Forelimb muscle (tissue), 1 donor: ENCODE measurements around the gene TARBP1. TPM values are rescaled to one million over a fixed set of nuclear protein-coding genes. Genes with fewer than 3 reads are reported as not detected.

Experiments
- DNase-seq: peaks from one replicate; pipeline ENCODE4 v3.0.0-alpha.2; 2013; ENCODE audit warnings: low read depth
- polyA plus RNA-seq: library from polyadenylated mRNA; unstranded; fragments of 120-200 nt; gene quantifications from one replicate; pipeline ENCODE4 v1.2.1, GENCODE V29; 2013; ENCODE audit not compliant: insufficient read length

TARBP1 gene
- polyA plus RNA-seq, 1 donor: 32.1 TPM

DNA sequence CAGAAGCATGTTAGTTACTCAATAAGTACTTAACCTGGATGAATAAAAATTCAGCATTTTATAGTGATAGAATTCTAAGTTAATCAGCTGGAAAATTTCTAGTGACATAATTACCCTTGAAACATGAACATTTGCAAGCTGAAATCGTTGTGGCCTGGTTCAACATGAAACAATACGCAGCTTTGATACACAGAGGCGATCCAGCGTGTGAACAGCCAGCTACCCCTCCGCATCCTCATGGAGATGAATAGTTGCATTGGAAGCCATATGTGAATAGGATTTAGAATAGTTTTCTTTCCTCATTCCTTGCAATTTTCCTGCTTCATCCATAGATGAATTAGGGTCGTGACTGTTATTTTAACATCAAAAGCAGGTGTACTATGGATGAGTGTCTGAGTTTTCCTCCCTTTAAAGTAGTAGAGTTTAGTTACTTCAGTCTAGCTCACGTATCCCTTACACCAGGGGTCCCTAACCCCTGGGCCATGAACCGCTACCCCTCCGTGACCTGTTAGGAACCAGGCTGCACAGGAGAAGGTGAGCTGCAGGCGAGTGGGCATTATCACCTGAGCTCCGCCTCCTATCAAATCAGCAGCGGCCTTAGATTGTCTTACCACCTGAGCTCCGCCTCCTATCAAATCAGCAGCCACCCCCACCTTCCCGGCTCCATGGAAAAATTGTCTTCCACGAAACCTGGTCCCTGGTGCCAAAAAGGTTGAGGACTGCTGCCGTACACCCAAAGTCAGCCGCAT is 6.2 kb upstream of the TARBP1 start:
- DNase-seq: no peak

DNA sequence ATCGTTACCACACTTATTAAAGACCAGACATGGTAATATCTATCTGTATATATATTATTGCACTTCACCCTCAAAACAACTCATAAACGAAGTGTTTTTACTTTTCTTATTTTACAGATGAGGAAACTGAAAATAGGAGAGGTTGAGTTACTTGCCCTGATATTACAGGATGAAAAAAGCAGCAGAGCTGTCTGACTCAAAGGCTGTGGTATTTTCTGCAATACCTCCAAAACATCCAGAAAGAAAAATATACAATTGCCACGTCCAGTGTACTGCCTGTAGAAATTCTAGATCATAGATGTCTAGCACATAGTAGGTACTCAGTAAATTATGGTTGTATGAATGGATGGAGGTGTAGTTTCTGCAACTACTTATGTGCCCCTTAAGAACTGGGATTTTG is 5.2 kb upstream of the TARBP1 start:
- no peak for DNase-seq

GRCh38 chr1:234481771-234482170 is 2.8 kb upstream of the TARBP1 start:
- no peak for DNase-seq

- DNase-seq: no peak
Measured at GRCh38 chr1:234479866-234480265, 887 bp upstream of the TARBP1 start.

DNA sequence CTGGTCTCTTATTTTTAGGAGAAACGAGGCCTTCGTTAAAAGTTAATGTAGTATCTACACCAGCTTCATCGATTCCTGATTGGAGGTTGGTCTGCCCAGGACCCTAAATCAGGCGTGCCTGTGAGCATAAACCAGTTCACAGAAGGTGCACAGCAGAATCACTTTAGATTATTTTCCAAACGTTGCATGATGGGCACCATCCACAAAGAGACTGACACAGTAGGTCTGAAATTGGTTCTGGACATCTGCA is 256 bp upstream of the TARBP1 start:
- DNase-seq: no peak

DNA sequence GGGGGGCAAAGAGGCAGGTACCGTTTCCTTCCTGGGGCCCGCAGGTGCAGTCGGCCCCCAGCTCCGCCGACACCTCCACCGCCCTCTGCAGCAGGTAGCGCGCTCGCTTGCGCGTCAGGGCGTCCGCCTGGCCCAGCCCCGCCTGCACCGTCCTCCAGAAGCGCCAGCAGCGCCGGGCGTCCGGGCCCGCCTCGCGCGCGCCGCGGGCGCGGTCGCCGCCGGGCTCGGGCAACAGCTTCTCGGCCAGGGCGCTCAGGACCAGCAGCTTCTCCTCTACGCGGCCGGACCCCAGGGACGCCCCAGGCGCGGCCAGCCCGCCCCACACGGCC is 863 bp downstream of the TARBP1 start:
- no peak for DNase-seq

GRCh38 chr1:234477386-234478151 is 1.4 kb downstream of the TARBP1 start:
- no peak for DNase-seq

DNA sequence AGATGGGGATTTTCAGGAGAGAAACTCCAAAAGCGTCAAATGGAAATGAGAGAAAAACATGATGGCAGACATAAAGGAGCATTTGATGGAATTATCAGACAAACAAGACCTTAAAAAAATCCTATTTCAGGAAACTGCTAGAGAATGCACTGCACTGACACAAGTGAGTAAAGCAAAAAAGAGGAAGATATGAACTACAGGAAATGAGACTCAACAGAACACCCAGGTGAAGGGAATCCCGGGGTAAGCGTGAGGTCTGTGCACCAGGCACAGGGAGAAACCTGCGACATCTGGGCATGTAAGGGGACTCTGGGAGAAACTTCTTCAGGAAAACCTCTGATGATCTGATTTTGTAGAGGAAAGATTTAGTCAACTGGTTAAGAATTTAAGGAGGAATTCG is 2.8 kb downstream of the TARBP1 start:
- DNase-seq: no peak

- DNase-seq: no peak
Measured at GRCh38 chr1:234475167-234475793, 3.7 kb downstream of the TARBP1 start.

- no peak for DNase-seq
Measured at GRCh38 chr1:234474375-234474774, 4.6 kb downstream of the TARBP1 start.

GRCh38 chr1:234473118-234473517 is 5.9 kb downstream of the TARBP1 start:
- no peak for DNase-seq

- no peak for DNase-seq
Measured at GRCh38 chr1:234469376-234469775, 9.6 kb downstream of the TARBP1 start.

GRCh38 chr1:234468580-234468979 is 10.4 kb downstream of the TARBP1 start:
- no peak for DNase-seq

GRCh38 chr1:234467821-234468220 is 11.2 kb downstream of the TARBP1 start:
- DNase-seq: no peak

DNA sequence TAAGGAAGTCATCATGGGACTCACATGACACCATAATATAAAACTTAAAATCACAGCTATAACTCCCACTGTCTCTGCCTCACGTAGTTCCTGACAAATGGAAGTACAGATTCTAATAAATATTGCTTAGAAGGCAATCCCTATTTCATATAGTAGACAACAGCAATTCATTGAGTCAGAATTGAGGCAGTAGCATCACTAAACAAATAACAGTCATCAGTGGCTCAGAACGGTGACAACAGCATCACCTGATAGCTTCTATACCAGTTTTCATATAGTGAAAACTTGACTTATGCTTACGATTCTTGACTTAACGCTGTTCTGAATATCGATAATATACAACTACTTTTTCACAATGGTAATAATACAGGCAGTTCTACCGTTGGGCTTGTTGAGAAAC is 12.0 kb downstream of the TARBP1 start:
- DNase-seq: no peak

GRCh38 chr1:234463749-234464148 is 15.2 kb downstream of the TARBP1 start:
- DNase-seq: no peak

- no peak for DNase-seq
Measured at GRCh38 chr1:234460652-234461051, 18.3 kb downstream of the TARBP1 start.

GRCh38 chr1:234458352-234459017 is 20.5 kb downstream of the TARBP1 start:
- no peak for DNase-seq

DNA sequence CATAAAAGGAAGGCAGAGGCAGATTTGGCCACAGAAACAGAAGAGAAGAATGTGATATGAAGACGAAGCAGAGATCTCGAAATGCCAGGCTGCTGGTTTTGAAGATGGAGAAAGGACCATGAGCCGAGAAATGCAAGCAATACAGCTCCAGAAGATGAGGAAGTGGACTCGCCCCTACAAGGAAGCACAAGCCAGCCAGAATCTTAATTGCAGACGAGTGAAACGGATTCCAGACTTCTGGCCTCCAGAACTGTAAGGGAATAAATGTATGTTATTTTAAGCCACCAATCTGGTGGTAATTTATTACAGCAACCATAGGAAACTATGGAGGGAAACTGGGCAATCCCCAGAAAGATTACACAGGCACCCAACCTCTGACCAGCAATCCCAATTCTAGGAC is 24.1 kb downstream of the TARBP1 start:
- DNase-seq: no peak

DNA sequence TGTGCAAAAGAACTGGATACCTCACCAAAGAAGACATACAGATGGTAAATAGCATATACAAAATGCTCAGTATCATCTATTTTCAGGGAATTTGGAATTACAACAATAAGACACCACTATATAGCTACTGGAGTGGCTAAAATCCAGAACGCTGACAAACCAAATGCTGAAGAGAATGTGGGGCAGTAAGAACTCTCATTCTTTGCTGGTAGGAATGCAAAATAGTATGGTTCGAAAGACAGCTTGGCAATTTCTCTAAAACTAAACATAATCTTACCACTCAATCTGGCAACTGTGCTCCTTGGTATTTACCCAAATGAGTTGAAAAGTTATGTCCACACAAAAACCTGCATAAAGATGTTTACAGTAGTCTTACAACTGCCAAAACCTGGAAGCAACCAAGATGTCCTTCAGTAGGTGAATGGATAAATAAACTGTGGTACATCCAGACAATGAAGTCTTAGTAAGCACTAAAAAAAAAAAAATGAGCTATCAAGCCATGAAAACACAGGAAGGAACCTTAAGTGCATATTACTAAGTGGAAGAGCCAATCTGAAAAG is 26.5 kb downstream of the TARBP1 start:
- DNase-seq: no peak

DNA sequence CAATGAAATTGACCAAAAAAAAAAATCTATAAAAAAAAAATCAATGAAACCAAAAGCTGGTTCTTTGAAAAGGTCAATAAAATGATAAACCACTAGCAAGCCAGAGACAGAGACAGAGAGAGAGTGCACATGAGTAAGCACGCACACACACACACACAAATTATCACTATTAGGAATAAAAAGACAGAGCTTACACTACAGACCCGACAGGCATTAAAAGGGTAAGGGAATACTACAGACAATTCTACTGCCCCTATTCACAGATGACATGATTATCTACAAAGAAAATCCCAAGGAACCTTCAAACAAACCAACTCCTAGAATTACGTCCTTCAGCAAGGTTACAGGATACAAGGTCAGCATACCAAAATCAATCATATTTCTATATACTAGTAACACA is 38.6 kb downstream of the TARBP1 start:
- no peak for DNase-seq

DNA sequence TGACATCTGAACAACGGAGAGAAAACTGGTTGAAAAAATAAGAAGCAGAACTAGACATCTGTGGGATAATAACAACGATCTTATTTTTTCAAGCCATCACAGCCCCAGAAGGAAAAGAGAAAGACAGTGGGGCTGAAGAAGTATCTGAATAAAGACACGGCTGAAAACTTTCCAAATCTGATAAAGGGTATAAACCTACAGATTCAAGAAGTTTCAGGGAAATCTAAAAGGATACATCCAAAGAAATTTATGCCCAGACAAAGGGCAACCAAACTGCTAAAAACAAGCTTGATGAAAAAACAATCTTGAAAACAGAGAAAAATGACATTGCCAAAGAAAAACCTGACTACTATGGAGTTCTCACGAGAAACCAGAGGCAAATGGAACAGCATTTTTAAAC is 40.4 kb downstream of the TARBP1 start:
- no peak for DNase-seq
